ENCODE data around the gene STXBP6. TPM values are rescaled to one million over a fixed set of nuclear protein-coding genes. Genes with fewer than 3 reads are reported as not detected.
"Not testable (repeated sequence)": the region's sequence is repeated elsewhere in the genome, so short reads cannot be mapped to it uniquely, and the experiment has no call there.

Gene STXBP6
- total RNA-seq, 2 experiments from 2014 or later, result not detected

DNA sequence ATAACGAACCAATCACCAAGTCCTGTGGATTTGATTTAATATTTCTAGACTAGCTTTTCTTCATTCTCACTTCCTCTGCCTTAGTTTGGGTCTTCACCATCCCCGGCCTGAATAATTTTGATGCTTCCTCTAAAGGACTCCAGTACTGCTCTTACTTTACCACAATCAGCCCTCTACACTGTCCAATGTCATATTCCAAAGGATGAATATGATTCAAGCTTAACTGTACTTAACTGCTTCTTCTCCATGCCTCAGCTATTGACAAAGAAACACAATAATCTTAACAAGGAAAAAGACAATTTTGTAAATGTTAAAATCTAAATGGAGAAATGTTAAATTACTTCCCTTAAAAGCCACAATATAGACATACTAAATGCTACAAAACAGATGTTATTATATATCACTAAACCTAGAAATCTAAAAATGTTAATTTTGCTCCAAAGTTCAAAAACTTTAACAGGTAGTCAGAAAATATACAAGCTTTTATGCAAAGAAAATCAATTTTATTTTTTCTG, 70.2 kb downstream of the STXBP6 start:
- no peaks in the 10 kb centered on the region for H3K9me3 Mint-ChIP-seq (ENCODE audit: low read depth)

DNA sequence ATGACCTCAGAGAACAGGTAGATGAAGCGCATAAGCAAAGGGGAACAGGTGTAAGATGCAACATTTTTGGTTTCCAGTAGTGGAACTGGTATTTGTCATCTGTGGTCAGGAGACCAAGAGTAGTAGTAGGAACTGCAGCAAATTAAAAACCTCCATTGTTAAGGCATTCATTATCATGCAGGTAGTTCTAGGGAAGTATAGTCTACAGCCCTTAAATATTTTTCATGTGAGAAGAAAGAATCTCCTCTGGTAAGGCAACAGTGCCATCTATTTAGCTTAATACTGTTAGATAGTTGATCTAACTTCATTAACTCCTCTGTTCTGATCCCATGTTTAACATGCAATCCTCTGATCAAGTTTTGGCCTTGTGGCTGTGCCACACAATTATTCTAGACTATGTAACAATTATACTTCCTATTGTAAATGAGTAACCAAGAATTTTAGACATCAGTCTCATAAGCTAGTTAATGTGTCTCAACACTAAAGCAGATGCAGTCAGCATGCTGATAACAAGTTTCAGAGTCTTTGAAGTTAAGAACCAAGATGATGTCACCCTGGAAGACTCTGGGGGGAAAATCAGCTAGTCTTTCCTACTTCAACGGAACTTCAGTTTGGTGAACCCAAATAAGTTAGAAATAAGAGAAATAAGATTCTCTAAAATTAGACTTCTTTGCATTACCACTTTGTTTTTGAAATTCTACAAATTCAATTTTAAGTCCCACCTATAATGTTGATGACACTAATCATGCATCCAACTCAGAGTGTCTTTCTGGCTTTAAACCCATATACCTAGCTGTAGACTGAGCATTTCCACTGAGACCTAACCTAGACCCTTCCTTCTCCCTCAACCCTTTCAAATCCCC, 70.9 kb downstream of the STXBP6 start:
- ATAC-seq, result no peak
- CTCF ChIA-PET, result interaction anchor here (1.5 kb wide), 1 partner anchor 8 kb away, joined by 4 read pairs; no protein-coding TSS in a partner anchor
- H3K9me3 Mint-ChIP-seq (ENCODE audit: low read depth), result no peaks in the 10 kb centered on the region
- no peak overlapping the region for H3K27ac Mint-ChIP-seq
- no peak for DNase-seq
- H3K4me1 Mint-ChIP-seq, result no peaks in the 10 kb centered on the region
- peaks cover 11% of the 10 kb centered on the region for H3K27me3 Mint-ChIP-seq
- H3K4me3 Mint-ChIP-seq, result no peak overlapping the region
- no peaks in the 10 kb centered on the region for H3K36me3 Mint-ChIP-seq

More for the DNA sequence above, 70.2 kb downstream of the STXBP6 start:
- DNase-seq, result no peak
- no peak overlapping the region for H3K4me3 Mint-ChIP-seq
- CTCF ChIA-PET, result interaction anchor here (1.5 kb wide), 1 partner anchor 9 kb away, joined by 4 read pairs; no protein-coding TSS in a partner anchor
- no peak for ATAC-seq
- no peak overlapping the region for H3K27ac Mint-ChIP-seq
- peaks cover 17% of the 10 kb centered on the region for H3K27me3 Mint-ChIP-seq
- H3K36me3 Mint-ChIP-seq, result no peaks in the 10 kb centered on the region
- H3K4me1 Mint-ChIP-seq, result no peaks in the 10 kb centered on the region

DNA sequence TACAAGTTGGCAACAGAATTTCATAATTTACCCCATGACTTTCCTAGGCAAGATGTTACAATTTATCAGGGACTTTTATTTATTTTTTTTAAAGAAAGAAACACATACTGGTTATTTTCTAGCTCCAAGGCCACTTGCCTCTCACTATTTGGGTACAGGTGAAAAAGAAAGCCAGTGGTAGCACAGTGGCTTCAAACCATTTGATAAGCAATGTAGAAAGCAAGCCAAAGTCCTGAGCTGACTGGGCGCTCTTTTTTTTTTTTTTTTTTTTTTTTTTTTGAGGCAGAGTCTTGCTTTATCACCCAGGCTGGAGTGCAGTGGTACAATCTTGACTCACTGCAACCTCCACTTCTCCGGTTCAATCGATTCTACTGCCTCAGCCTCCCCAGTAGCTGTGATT, 73.3 kb downstream of the STXBP6 start:
- Mint-ChIP-seq H3K36me3 (no peaks in the 10 kb centered on the region), H3K27ac (no peak overlapping the region), H3K9me3 (ENCODE audit: low read depth) (no peaks in the 10 kb centered on the region), H3K4me3 (no peak overlapping the region), H3K4me1 (no peaks in the 10 kb centered on the region), H3K27me3 (peaks cover 11% of the 10 kb centered on the region)
- DNase-seq (no peak), ATAC-seq (no peak)
- CTCF ChIA-PET, result no interaction called here

DNA sequence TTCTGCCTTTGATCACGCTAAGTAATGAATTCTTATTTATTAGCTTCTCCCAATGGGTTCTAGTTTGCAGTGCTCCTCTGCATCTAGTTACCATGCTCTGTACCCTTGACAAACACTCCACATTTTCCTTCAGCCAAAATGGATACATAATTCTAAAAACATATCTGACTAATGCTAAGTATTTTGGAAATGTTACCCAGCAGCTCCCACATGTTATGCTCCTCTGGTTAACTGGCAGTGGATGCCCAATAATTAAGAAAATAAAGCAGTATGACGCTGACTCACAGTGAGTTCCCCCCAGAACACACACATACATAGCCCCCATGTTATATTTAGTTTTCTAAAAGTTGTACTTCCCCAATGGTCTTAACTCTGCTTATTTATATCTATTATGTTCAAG, 74.6 kb downstream of the STXBP6 start:
- Mint-ChIP-seq H3K27me3 (peaks cover 11% of the 10 kb centered on the region), H3K27ac (no peak overlapping the region), H3K4me3 (no peak overlapping the region), H3K4me1 (no peaks in the 10 kb centered on the region), H3K9me3 (ENCODE audit: low read depth) (no peaks in the 10 kb centered on the region), H3K36me3 (no peaks in the 10 kb centered on the region)
- ATAC-seq, result no peak
- CTCF ChIA-PET, result no interaction called here
- no peak for DNase-seq

DNA sequence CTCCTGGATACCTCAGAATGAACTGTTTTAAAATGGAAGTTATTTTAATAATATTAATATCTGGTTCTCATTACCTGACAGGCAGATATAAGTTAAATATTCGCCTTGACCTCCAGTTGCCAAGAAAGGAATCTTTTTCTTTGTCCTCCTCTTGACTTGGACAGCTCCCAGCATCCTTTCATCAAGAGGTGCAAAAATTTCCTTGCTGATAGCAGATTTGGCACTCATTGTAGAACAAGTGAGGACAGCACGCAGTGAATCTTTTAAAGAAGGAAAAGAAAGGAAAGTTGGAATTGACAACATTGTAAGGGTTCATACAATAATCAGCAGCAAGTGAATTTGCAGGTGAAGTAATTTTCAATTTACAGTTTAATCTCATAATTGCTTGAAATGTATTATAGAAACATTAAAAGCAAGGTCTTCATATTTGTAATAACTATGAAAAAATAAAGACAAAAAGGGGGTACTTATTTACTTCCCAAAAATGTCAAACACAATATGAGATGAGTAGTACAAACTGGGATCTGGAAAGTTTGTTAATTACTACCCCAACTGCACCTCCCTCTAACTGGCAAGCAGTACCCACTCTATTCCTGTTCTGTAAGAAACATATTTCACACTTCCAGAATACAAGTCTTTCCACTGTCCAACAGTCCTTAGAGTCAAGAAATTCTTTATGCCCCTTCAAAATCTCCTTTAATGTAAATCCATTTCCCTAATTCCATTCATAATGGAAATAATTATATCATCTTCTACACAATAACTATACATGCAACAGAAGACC, 75.2 kb downstream of the STXBP6 start:
- peaks cover 11% of the 10 kb centered on the region for H3K27me3 Mint-ChIP-seq
- no peak overlapping the region for H3K4me3 Mint-ChIP-seq
- no peaks in the 10 kb centered on the region for H3K36me3 Mint-ChIP-seq
- no peaks in the 10 kb centered on the region for H3K9me3 Mint-ChIP-seq (ENCODE audit: low read depth)
- H3K27ac Mint-ChIP-seq, result no peak overlapping the region
- no peak for DNase-seq
- CTCF ChIA-PET, result no interaction called here
- no peaks in the 10 kb centered on the region for H3K4me1 Mint-ChIP-seq
- ATAC-seq, result no peak

DNA sequence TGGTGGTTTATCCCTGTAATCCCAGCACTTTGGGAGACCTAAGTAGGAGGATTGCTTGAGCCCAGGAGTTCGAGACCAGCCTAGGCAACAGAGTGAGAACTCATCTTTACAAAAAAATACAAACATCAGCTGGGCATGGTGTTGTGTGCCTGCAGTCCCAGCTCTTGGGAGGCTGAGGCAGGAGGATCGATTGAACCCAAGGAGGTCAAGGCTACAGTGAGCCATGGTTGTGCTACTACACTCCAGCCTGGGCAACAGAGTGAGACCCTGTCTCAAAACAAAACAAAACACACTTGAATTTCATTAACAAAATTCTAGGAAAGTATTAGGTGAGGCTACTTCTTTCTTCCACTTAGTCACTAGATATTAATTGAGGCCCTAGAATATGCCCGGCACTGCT, 77.1 kb downstream of the STXBP6 start:
- CTCF ChIA-PET, result no interaction called here
- DNase-seq (no peak), ATAC-seq (no peak)
- no peaks in the 10 kb centered on the region for H3K4me1 Mint-ChIP-seq
- no peaks in the 10 kb centered on the region for H3K9me3 Mint-ChIP-seq (ENCODE audit: low read depth)
- no peak overlapping the region for H3K4me3 Mint-ChIP-seq
- no peaks in the 10 kb centered on the region for H3K36me3 Mint-ChIP-seq
- H3K27ac Mint-ChIP-seq, result no peak overlapping the region
- H3K27me3 Mint-ChIP-seq, result peaks cover 11% of the 10 kb centered on the region

DNA sequence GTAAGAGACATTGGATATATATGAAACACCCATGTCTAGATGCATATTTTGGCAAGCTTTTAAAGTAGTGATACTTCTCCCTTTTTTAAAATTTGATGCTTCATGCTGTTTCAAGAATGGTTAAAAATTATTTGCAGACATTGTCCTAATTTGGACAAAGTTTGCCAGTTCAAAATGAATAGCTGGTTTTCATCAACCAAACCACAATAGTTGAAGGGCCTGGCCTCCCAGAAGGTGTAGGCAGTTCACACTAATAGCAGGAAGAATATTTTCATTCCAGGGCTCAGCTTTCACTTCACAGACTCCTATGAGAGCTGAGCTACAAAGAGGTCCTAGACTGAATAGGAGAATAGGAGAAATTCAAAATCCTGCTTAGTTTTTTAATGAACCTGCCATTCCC, 78.7 kb downstream of the STXBP6 start:
- DNase-seq, result no peak
- Mint-ChIP-seq H3K27ac (no peak overlapping the region), H3K27me3 (peaks cover 11% of the 10 kb centered on the region), H3K36me3 (no peaks in the 10 kb centered on the region), H3K9me3 (ENCODE audit: low read depth) (no peaks in the 10 kb centered on the region), H3K4me1 (no peaks in the 10 kb centered on the region), H3K4me3 (no peak overlapping the region)
- ATAC-seq, result no peak
- CTCF ChIA-PET, result interaction anchor here (1.0 kb wide), 1 partner anchor 8 kb away, joined by 4 read pairs; no protein-coding TSS in a partner anchor

DNA sequence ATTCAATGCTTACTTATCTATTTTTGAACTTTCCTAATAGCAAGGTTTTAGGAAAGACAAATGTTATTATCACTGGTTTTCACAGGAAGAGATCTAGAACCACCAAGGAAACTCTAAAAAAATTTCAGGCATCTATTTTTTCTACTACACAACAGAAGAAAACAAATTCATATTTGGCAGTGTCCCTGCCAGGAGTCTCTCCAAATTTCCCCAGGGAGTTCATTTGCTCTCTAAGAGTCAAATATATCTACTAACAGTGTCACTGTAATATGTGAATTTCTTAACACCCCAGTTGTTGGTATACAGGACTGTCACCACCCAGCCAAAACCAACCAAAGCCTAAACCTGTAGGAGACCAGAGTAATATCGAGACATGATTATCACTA, 83.4 kb downstream of the STXBP6 start:
- ATAC-seq (no peak), DNase-seq (no peak)
- no peaks in the 10 kb centered on the region for H3K36me3 Mint-ChIP-seq
- CTCF ChIA-PET, result no interaction called here
- peaks cover 6% of the 10 kb centered on the region for H3K27me3 Mint-ChIP-seq
- no peak overlapping the region for H3K4me3 Mint-ChIP-seq
- H3K27ac Mint-ChIP-seq, result no peak overlapping the region
- H3K9me3 Mint-ChIP-seq (ENCODE audit: low read depth), result no peaks in the 10 kb centered on the region
- no peaks in the 10 kb centered on the region for H3K4me1 Mint-ChIP-seq

DNA sequence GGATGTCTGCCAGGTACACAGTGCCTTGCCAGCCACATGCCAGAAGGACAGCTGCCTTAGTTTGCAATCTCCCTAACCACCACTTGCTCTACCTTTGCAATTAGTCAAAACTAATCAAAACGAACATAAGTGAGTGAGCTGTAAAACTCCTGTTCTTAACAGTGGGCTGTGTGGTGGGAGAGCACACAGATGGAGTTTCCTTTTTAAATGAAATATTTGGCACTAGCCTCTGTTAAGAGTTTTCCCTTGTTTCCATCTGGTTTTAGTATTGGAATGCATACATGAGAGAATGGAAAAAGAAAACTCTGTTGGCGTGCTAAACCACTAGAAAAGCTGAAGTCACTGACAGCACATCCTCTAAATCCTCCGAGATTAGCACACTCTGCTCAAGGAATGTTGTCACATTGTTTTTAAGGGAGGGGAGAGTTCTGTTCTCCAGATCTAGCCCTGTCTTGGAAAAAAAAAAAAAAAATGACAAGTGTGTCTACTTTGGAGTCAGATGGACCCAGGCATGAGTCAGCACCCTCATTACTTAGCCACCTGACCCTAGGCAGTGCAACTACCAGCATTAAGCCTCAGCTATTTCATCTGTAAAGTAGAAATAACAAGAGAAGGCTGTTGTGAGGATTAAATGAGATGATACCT, 83.9 kb downstream of the STXBP6 start:
- Mint-ChIP-seq H3K4me1 (no peaks in the 10 kb centered on the region), H3K36me3 (no peaks in the 10 kb centered on the region), H3K27ac (no peak overlapping the region), H3K4me3 (no peak overlapping the region), H3K27me3 (peaks cover 6% of the 10 kb centered on the region), H3K9me3 (ENCODE audit: low read depth) (no peaks in the 10 kb centered on the region)
- DNase-seq (no peak), ATAC-seq (no peak)
- CTCF ChIA-PET, result no interaction called here

DNA sequence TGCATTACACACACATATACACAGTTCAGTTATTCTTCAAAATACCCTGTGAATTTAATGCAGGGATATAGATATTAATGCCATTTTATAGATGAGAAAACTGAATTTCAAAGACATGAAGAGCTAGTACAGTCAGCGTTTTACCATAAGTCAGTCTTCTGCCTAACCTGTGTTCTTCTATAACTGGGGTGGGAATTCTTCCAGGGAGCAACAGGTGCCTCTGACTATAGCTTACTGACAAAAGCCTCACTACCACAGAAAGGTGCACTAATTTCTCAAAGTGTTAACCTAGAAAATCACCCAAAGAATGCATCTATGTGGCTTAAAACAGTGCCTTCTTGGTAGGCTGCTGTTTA, 84.4 kb downstream of the STXBP6 start:
- Mint-ChIP-seq H3K4me3 (no peak overlapping the region), H3K27me3 (peaks cover 8% of the 10 kb centered on the region), H3K4me1 (no peaks in the 10 kb centered on the region), H3K9me3 (ENCODE audit: low read depth) (no peaks in the 10 kb centered on the region), H3K36me3 (no peaks in the 10 kb centered on the region), H3K27ac (no peak overlapping the region)
- CTCF ChIA-PET, result no interaction called here
- no peak for DNase-seq
- ATAC-seq, result no peak

DNA sequence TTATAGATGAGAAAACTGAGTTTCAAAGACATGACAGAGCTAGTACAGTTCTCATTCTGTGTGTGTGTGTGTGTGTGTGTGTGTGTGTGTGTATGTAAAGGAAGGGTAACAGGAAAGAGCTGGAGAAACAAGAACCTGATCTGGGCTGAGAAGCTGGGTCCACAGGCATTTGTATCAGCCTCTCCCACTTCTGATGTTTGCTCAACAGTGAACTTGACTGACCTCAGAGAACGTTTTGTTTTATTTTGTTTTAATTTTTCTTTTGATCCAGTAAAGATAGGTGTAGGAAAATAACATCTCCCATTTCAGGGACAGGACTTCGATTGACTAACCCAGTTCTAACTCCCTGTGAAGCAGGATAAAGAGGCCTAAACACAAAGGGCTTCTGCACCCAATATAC, 85.4 kb downstream of the STXBP6 start:
- no peak overlapping the region for H3K27ac Mint-ChIP-seq
- no peaks in the 10 kb centered on the region for H3K36me3 Mint-ChIP-seq
- no peak for ATAC-seq
- no peaks in the 10 kb centered on the region for H3K4me1 Mint-ChIP-seq
- CTCF ChIA-PET, result no interaction called here
- no peaks in the 10 kb centered on the region for H3K9me3 Mint-ChIP-seq (ENCODE audit: low read depth)
- H3K27me3 Mint-ChIP-seq, result peaks cover 8% of the 10 kb centered on the region
- no peak overlapping the region for H3K4me3 Mint-ChIP-seq
- no peak for DNase-seq

DNA sequence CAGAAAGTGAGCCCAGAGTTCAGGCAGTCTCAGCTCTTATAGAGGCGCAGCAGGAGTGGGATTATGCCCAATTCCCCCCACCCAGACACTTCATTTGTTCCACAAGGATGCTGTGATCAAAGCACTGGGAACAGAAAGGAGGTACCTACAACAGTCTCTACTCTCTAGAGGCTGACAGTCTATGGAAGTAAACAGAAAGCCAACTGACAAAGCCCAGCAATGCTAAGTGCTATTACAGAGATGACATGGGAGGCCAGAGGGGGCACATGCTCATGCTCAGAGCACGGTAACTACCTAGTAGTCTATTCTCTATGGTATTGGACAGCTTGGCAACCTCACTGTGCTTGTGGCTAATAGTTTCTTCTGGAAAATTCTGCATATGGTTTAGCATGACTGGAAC, 85.9 kb downstream of the STXBP6 start:
- no peaks in the 10 kb centered on the region for H3K36me3 Mint-ChIP-seq
- ATAC-seq (no peak), DNase-seq (no peak)
- H3K9me3 Mint-ChIP-seq (ENCODE audit: low read depth), result no peaks in the 10 kb centered on the region
- no peak overlapping the region for H3K4me3 Mint-ChIP-seq
- CTCF ChIA-PET, result no interaction called here
- H3K4me1 Mint-ChIP-seq, result no peaks in the 10 kb centered on the region
- no peak overlapping the region for H3K27ac Mint-ChIP-seq
- peaks cover 6% of the 10 kb centered on the region for H3K27me3 Mint-ChIP-seq

DNA sequence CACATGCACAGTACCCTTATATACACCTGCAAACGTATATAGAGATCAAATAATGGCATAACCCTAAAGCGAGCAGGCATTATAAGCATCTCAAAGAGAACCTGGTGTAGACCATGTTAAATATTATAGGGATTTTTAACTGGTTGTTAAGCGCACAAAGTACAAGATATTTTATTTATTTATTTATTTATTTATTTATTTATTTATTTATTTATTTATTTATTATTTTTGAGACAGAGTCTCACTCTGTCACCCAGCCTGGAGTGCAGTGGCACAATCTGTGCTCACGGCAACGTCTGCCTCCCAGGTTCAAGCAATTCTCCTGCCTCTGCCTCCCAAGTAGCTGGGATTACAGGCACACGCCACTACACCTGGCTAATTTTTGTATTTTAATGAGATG, 87.8 kb downstream of the STXBP6 start:
- H3K9me3 Mint-ChIP-seq (ENCODE audit: low read depth); DNase-seq; ATAC-seq; H3K27me3 Mint-ChIP-seq; H3K27ac Mint-ChIP-seq; H3K4me3 Mint-ChIP-seq; CTCF ChIA-PET; H3K36me3 Mint-ChIP-seq; H3K4me1 Mint-ChIP-seq: not testable (repeated sequence)
